Measurements from ENCODE around the gene NFAT5.
"Not testable (repeated sequence)": the region's sequence is repeated elsewhere in the genome, so short reads cannot be mapped to it uniquely, and the experiment has no call there.

NFAT5 gene

DNA sequence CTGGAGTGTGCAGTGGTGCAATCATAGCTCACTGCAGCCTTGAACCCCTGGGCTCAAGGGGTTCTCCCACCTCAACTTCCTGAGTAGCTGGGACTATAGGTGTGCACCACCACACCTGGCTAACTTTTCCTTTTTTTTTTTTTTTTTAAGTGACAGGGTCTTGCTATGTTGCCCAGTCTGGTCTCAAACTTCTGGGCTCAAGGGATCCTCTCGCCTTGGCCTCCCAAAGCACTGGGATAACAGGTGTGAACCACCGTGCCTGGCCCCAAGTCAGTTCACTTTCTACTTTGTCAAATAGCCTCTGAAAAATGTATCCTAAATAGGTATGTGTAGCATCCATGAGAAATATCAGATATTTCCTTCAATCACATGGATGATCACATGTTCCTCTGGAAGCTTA, 9.9 kb upstream of the NFAT5 start:
- DNase-seq = no peak

DNA sequence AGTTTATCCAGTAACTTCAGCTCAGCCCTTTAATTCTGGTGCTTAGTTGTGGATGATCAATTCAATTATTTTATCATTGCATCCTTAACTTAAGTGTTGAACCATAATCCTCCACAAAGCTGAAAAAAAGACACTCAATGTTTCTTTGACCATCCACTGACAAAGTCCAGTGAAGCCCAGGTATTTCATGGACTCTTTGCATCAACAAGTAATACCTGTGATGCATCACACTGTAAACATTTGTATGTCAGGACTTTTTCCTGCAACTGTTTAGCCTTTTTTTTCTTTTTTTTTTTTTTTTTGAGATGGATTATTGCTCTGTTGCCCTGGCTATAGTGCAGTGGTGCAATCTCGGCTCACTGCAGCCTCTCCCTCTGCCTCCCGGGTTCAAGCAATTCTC, 6.6 kb upstream of the NFAT5 start:
- no peak for DNase-seq

DNA sequence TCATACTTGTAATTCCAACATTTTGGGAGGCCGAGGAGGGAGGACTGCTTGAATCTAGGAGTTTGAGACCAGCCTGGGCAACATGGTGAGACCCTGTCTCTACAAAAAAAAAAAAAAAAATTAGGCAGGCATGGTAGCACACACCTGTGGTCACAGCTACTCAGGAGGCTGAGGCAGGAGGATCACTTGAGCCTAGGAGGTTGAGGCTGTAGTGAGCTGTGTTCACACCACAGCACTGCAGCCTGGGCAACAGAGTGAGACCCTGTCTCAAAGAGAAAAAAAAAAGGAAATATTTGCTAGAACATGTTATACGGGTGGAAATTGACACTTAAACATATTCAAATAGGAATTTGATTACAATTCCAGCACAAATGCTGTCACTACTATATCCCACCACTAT, 4.4 kb upstream of the NFAT5 start:
- not testable (repeated sequence) for DNase-seq

DNA sequence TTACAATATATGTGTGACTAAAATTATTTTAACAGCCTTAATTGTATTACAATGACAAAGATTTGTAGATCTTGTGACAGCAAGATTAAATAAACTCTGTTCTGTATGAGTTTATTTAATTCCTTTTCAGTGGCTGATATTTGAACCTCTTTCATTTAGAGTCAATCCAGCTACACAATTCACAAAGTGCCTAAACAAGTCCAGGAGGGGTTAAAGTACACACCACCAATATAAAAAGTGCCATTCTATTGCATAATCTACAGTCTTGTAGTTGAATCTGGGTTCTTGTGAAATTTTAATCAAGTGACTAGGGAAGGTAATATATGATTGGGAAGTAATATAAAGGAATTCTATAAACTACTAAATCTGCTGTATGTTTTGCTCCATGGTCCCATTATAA, 3.9 kb upstream of the NFAT5 start:
- peak; percentile 19 for DNase-seq

DNA sequence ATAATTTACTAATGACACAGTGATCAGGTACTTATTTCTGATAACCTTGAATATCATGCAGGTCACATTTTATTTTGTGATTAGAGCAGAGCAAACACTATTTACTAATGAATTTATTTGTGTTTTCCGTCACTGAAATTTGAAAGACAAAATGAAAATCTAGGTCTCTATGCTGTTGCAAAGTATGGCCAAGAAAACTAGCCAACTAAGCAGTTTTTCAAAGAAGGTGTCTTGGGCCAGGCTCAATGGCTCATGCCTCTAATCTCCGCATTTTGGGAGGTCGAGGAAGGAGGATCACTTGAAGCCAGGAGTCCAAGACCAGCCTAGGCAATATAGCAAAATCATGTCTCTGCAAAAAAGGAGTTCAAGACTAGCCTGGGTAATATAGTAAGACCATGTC, 3.0 kb upstream of the NFAT5 start:
- no peak for DNase-seq

DNA sequence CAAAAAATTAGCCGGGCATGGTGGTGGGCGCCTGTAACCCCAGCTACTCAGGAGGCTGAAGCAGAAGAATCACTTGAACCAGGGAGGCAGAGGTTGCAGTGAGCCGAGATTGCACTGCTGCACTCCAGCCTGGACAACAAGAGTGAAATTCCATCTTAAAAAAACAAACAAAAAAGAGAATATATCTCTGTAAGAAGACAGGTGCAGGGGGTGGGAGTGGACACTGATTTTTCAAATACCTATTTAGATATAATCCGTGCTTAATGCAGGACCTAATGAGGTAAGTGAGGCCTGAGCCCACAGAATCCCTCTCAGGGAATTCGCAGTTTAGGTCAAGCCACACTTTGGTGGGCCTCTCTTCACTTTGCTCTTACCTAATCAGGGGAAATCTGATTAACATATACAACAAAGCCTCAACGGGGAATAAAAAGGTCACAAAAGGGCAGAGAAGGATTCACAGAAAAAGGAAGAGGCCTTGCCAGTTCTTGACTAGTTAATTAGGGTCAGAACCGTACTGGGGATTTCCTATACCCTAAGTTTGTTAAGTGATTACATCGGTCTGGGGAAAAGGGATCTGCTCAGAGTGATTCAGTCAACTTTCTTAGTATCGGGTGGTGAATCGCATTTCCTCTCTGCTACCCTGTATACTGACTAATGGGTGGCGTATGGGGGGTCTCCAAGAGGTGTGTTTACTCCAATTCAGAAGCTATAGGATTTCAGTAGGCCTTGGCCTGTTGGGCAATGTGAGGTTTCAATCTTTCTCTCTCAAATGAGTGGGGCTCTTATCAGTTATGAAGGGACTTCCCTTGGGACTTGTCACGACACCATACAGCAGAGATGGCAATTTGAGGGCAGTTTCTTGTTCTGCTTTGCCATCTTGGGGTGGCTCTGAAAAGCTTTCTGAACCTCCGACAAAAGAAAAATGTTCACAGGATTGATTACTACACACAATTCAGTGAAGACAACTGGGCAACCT, 1.9 kb upstream of the NFAT5 start:
- peak; percentile 94 for DNase-seq

DNA sequence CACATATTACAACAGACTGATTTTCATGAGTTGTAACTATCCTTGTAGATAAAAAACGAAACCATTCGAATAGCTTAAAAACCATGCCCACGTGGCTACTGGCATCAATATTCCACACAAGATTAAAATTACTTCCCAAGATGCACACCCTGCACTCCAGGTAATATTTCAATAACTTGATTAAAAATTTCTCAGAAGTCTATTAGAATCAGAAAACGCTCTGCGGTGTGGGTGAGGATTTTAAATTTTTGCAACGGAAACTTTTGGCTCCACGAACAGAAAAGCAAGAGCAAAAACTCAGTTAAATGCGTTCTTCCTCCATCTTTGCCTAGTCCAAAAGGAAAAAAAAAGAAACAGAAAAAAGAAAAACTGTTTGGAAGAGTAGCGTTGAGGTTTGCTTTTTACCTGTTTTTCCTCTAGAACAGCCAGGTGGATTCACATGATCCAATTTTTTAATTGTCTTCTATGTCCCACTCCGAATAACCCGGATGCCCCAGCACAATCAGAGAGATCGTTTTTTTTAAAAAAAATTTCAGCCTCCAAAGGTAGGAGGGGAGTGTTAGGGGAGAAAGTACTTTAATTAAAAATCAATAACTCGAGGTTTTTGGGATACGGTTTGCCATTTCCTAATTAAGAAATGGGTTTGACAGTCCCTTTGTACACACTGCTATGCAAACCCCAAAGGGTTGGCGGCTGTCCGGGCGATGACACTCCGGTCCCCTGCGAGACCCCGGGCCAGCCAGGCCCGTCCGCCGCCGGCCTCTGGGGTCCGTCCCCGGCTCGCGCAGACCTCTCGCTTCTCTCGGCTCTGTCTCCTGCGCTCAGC, 708 bp upstream of the NFAT5 start:
- DNase-seq = peak; percentile 39

DNA sequence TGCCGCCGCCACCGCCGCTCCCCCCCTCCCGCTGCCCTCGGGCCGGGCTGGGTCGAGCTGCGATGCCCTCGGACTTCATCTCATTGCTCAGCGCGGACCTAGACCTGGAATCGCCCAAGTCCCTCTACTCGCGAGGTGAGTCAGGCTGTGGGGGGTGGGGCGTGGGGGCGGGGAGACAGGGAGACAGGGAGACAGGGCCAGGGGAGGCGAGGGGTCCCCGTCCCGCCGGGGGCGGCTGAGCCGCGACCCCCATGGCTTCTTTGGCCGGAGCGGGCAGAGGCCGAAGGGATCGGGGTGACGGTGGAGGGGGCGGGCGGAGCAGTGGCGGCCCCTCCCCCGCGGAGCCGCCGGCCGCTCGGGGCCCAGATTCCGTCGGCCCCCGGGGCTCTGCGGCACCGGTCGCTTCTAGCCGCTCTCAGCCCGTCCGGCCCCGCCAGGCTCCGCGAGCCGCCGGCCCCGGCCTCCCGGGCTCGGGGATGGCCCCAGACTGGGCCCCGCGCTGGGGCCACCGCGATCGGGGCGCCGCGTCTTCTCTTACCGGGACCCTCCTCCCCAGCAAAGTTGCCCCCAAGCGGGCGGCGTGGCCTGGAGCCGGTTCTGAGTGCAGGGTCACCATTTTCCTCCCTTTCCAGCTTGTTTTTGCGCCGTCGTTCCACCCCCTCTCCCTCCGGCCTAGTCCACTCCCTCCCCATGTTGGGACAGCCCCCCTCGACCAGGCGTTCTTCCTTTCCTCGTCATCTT, 644 bp downstream of the NFAT5 start:
- peak; percentile 68 for DNase-seq

DNA sequence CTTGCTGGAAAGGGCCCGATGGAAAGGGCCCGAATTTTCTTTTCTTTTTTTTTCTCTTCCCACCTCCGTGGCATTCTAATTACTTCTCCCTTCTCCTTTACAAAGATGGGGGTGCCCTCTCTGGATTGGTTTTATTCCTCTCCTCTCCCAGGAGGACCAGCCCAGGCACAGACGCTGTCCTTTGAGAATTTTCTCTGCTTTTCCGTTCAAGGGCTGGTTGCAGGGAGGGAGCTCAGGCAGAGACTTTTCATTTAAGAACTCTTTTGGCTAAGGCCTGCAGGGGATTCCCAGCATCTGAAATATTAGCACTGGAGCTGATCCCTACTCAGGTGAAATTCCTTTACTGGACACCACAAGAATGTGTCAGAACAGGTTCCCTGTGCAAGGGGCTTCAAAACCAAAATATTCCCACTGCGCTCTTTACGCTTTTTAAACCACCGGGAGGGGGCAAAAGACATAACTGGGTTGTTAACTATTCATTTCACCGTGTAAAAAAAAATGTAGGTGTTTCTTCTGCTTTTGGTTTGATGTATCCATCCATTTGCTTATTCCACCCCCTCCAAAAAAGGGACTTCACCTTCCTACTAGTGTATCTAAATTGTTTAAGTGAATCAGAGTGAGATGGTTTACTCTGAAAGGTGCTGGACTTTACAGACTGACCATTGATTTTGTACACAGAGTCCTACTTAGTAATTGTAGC, 1.4 kb downstream of the NFAT5 start:
- DNase-seq = peak; percentile 74

DNA sequence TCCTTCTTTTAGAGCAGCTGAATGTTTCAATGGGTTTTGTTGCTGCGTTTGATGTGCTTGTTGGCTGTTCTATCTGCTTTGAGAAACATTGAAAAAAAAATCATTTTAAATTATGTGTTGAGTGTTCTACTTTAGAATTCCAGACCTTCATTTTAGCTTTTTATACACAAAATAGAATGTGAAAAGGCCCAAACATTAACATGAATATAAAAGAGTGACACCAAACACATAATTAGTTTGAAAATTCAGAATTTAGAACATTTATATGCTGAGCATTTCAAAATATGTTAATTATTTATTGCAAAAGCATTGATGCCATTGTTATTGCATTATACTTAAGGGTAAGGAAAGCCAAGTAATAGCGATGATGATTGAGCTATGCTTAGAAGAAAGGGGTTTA, 2.9 kb downstream of the NFAT5 start:
- no peak for DNase-seq

DNA sequence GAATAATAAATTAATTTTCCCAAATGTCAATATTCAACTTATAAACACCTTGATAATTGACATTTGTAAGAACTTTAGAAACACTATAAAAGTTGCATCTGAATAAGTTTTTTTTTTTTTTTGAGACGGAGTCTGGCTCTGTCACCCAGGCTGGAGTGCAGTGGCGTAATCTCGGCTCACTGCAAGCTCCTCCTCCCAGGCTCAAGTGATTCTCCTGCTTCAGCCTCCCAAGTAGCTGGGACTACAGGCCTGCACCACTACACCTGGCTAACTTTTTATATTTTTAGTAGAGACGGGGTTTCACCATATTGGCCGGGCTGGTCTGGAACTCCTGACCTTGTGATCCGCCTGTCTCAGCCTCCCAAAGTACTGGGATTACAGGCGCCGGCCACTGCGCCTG, 13.0 kb downstream of the NFAT5 start:
- not testable (repeated sequence) for DNase-seq

DNA sequence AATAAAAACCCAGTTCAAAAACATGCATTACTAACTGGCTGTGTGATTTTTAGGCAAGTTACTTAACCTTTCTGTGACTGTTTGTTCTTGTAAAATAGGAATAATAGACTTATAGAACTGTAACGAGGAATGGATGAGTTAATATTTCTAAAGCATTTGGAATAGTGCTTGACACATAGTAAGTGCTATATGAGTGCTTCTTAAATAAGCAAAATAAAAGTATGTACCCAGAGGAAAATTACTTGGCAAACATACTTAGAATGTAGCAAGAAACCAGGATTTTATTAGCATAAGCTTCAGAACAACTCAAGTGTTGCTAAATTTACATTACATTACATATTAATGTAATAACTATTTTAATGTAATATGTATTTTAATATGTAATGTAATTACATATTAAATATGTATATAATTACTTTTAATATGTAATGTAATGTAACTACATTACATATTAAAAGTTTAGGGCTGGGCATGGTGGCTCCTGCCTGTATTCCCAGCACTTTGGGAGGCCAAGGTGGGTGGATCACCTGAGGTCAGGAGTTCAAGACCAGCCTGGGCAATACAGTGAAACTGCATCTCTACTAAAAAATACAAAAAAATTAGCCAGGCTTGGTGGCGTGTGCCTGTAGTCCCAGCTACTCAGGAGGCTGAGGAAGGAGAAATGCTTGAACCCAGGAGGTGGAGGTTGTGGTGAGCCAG, 14.2 kb downstream of the NFAT5 start:
- no peak for DNase-seq

DNA sequence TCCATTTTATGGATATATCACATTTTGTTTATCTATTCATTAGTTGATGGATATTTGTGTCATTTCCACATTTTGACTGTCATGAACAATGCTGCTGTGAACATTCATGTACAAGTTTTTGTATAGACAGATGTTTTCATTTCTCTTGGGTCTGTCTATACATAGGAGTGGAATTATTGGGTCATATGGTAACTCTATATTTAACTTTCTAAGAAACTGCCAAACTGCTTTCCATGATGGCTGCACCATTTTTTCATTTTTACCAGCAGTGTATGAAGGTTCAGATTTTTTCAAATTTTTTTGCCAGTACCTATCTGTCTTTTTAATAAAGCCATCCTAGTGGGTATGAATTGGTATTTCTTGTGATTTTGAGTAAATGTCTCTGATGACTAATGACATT, 15.5 kb downstream of the NFAT5 start:
- no peak for DNase-seq

DNA sequence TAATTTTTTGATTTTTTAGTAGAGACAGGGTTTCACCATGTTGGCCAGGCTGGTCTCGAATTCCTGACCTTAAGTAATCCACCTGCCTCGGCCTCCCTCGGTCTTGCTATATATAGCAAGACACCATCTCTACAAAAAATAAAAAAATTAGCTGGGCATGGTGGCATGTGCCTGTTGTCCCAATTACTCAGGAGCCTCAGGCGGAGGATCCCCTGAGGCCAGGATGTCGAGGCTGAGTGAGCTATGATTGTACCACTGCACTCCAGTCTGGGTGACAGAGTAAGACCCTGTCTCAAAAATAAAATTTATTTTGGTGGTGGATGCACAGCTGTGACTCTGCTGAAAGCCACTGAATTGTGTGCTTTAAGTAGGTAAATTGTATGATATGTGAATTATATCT, 18.7 kb downstream of the NFAT5 start:
- not testable (repeated sequence) for DNase-seq

DNA sequence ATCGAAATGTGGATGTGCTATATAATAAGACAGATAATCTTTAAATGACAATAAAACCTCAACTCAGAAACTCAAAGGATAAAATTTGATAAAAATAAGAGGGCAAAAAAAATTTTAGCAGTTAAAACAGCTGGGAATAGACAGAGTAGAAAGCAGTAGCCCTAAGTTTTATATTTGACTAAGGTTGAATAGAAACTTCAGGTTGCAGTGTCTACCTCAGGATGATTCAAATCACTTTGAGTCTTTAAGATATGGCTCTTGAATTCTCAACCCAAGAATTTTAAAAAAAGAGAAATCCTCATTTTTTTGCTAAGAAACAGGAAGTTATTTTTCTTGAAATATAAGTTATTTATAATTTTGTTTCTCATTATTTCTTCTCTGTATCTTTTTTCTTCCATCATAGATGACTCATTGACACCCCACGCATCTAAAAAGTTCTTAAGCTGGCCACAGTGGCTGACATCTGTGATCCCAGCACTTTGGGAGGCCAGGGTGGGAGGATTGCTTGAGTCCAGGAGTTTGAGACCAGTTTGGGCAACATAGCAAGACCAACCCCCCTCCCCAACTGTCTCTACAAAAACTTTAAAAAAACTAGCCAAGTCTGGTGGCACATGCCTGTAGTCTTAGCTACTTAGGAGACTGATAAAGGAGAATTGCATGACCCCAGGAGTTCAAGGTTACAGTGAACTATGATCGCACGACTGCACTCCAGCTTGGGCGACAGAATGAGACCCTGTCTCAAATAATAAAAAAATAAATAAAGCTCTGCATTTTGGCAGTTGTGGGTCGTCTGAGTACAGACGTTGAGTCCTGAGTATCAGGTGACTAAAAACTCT, 23.9 kb downstream of the NFAT5 start:
- DNase-seq = peak; percentile 36

DNA sequence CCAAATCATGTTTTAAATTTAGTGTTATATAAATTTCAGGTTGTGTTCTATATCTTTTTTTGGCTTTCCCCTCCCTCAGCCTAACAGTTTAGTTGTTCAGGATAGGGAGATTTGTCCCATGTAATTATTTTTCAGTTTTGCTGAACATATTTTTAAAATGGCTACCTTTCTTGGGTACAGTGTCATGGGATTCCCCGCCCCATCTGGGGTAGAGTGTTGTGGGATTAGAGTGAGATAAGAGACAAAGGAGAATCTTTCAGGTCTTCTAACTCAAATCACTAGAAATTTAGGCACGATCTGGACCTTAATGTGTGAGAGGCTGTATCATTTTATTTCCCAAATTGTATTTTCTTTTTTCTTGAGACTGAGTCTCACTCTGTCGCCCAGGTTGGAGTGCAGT, 24.8 kb downstream of the NFAT5 start:
- DNase-seq = peak; percentile 51

DNA sequence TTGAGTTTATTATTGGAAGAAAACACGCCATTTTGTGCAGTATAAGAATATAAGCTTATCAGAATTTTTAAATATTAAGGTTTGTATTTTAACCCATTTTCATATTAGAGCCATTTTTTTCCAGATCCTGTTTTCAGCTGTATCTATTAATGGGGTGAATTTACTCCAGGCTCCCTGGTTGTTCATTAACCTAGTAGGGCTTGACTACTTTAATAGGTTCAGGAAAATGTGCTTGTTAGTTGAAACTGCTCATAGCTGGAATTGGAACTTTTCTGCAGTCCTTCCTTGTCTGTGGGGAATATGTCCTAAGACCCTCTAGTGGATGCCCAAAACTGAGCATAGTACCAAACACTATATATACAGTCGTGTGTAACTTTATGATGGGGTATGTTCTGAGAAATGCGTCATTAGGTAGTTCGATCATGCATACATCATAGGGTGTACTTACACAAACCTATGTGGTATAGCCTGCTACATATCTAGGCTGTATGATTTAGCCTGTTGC, 28.0 kb downstream of the NFAT5 start:
- DNase-seq = no peak

DNA sequence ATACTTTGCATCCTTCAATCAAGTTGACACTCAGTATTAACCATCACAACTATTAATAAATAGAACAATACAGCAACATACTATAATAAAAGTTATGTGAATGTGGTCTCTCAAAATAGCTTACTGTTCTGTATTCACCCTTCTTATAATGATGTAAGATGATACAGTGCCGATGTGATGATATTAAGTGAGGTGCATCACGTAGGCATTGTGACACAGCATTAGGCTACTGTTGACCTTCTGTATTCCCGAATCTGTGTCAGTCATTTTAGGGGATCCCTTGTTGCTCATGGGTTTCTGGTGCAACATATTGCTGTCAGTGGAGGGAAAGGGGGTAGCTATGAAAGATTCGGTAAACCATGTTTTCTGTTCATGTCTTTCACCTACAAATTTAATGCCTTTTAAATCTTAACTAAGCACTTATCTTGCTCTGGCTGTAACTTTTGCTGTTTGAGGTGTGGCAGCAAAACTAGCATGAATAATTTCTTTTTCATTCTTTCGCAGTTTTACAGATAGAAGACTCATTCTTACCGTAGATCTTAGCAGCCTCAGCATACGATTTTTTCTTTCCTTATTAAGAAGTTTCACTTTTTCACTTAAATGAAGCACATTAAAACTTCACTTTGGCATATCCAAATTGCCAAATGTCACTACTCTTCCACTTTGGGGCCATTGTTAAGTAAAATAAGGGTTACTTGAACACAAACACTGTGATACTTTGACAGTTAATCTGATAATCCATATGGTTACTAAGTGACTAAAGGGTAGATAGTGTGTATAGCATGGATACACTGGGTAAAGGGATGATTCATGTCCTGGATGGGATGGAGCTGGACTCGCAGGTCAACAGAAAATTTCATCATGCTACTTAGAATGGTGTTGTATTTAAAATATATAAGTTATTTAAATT, 29.6 kb downstream of the NFAT5 start:
- peak; percentile 9 for DNase-seq

DNA sequence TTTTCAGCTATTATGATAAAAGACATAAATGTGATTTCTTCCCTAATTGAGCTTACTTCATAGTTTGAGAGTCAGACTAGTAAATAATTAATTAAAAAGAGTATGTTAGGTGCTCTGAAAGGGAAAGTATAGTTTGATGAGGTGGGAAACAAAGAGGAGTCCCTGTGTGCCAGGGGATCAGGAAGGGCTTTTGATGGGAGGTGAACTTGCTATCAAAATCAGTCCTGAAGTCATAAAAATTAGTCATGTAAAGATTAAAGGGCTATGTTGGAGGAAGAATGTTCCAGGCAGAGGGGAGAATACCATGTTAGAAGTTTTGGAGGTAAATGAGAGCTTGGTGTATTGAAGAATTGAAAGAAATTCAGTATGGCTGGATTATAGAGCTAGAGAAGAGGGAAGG, 31.0 kb downstream of the NFAT5 start:
- no peak for DNase-seq

DNA sequence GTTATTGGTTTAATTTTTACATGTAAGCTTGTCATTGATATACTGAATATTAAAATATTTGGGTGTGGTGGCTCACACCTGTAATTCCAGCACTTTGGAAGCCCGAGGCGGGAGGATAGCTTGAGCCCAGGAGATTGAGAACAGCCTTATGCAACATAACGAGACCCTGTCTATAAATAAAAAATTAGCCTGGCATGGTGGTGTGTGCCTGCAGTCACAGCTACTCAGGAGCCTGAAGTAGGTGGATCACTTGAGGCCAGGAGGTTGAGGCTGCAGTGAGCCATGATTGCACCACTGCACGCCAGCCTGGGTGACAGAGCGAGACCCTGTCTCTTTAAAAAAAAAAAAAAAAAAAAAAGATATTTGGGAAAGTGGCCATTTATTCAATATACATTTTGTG, 32.3 kb downstream of the NFAT5 start:
- no peak for DNase-seq
